ENCODE results near the gene TNFRSF13B.

TNFRSF13B gene

DNA sequence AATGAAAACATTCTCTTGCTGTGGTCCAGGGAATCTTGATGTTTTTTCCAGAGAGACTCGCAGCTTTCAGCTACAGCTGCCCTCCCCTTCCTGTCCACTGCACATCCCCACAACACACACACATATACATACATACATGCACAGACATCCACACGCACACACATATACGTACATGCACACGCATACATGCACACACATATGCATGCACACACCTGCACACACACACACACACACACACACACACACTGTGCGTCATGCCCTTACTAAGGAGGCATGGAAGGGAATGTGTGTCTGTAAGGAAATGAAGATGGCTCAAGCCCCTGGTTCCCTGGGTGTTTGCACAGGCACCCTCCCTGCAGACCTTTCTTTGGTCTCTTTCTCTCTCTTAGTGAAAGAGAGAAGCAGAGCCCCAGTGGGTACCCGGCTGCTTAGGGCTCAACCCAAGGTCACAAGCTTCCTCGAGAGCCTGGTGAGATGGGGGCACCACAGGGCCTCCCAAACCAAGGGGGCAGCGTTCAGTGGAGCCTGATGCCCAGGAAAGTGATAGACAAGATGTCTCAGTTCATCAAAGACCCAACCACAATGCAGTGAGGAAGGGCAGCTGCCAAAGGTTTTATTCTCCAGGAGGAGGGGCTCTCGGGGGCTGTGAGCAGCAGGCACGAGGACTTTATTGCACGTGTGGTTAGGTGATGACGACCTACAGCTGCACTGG lies 33.3 kb downstream of the TNFRSF13B start:
- DNase-seq (ENCODE audit: low read depth in 2 of 2), result no peak

GRCh38 chr17:16938031-16938430 lies 33.9 kb downstream of the TNFRSF13B start:
- no peak for DNase-seq (ENCODE audit: low read depth in 2 of 2)

DNA sequence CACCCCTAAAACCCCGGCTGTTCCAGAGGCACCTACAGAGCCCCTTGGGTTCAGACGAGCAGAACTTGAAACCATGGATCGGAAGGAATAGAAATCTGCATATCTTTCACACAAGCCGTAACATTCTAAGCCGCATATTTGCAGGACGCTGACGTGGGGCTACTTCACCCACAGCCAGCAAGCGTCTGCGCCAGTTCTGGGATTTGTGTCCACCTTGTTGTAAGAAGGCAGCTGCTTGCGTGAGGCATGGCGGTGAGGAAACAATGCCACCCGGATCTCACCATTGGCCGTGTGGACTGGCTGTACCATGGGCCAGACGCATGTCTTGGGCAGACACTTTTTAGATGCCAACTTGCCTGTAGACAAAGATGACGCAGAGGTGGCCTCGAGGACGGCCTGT lies 34.5 kb downstream of the TNFRSF13B start:
- no peak for DNase-seq (ENCODE audit: low read depth in 2 of 2)

GRCh38 chr17:16936536-16937310 lies 35.2 kb downstream of the TNFRSF13B start:
- no peak for DNase-seq (ENCODE audit: low read depth in 2 of 2)

DNA sequence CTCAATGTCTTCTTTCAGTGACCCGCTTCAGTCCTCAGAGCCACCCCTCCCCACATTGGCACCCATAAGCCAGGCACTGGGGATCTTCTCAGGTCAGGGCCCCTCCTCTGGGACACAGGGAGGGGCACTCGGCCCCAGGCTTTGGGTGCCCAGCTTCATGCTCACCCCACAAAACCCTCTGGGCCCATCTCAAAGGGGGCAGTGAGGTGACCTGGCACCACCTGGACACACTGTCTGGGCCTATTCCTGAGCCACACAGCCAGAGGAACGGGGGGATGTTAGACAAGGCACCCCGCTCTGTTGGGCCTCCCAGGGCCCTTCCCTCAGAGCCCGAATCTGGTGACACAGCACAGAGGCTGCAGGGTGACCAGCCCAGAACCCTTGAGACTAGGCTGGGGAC lies 36.1 kb downstream of the TNFRSF13B start:
- no peak for DNase-seq (ENCODE audit: low read depth in 2 of 2)

- no peak for DNase-seq (ENCODE audit: low read depth in 2 of 2)
Measured at GRCh38 chr17:16935241-16935663, 36.7 kb downstream of the TNFRSF13B start.

DNA sequence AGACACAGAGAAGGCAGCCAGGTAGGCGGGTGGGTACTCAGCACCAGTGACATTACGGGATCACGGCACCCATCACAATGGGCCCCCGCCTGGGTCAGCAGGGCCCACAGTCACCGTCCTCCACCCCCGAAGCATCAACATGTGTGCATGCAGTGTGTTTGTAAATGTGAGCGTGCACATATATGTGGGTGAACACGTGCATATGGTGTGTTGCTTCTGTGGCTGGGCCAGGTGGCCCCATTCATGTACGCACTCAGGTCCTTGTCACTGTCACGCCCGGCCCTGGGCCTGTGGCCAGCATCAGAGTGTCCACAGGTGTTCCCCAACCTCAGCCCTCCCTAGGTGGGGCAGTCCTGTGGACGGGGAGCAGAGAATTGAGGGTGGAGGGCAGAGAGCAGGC lies 37.1 kb downstream of the TNFRSF13B start:
- no peak for DNase-seq (ENCODE audit: low read depth in 2 of 2)

- DNase-seq (ENCODE audit: low read depth in 2 of 2), result no peak
Measured at GRCh38 chr17:16934133-16934795, 37.7 kb downstream of the TNFRSF13B start.

DNA sequence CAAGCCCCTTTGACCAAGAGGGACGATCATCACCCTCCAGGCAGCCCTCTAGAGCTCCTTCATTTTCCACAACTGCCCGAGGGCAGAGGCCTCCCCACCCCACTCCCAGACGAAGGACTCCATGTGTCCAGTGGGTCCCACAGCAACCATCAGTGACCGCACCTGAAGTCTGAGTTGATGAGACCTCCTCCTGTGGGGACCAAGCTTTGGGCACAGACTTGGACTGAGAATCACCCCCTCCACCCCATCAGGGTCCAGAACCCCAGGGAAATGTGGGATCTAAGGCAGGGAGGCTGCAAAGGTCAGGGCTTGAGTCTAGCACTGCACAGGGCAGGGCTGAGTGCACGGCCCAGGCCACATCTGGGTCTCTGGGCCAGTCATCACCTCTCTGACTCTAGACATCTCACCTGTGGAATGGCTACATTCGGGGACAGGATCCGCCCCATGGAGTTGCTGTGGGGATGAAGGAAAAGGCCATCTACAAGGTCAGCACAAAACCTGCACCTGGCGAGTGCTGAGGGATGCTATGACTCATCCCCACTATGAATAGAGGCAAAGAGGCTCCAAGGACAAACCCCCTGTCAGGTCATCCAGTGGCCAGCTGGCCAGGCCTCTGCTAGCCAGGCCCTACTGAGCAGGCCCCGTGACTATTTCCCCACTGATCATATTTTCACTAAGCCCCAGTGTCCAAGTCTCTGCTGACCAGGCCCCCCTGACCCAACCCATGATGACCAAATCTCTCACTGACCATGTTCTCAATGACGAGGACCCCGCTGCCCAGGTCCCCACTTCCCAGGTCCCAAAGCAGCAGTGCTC lies 38.4 kb downstream of the TNFRSF13B start:
- DNase-seq (ENCODE audit: low read depth in 2 of 2), result no peak

DNA sequence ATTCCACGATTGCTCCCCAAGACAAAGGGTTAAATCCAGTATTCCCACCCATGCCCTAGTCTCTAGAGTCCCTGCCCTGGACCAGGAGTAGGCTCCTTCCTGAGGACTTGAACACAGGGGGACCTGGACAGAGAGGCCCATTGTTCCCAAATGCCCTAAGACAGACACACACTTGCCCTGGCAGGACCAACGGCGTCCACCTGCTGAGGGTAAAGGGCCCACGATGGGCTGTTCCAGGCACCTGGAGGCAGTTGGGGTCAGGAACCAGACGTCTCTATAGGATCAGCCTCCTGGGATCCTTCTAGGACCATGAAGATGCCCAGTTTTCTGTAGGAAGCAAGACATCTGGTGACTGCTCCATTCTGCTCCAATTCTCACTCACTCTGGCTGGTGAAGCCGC lies 39.3 kb downstream of the TNFRSF13B start:
- DNase-seq (ENCODE audit: low read depth in 2 of 2), result no peak

GRCh38 chr17:16932156-16932555 lies 39.8 kb downstream of the TNFRSF13B start:
- DNase-seq (ENCODE audit: low read depth in 2 of 2), result no peak

DNA sequence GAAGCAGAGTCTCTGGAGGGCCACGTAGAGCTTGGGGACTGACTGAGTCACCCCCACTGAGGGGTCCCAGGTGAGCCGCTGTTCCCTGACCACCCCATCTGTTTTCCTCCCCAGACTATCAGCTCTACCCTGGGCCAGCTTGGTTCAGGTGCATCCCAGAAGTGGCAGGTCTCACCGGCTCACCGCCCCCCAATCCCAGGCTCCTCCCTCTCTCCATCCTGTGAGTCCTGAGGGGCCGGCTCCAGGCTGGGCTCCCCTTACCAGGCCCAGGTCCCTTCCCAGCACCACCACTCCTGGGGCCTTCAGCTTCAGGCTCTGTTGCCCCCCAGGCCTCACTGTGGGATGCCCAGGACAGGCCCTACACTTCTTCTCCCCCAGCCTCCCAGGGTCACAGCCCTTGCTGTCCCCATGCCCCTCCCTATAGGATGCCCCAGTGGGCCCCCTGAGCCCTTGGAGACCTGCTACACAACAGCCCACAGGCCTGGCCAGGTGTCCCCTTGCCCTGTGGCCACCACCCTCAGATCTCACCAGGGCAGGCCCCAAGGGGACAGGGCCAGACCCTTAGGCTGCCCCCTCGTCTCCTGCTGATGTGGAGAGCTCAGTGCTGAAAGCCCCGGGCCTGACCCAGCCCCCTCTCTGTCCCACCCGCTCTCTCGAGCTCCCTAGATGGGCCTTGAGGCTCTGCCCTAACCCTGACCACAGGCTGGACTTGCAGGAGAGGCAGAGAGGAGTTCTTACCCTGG lies 40.4 kb downstream of the TNFRSF13B start:
- no peak for DNase-seq (ENCODE audit: low read depth in 2 of 2)

DNA sequence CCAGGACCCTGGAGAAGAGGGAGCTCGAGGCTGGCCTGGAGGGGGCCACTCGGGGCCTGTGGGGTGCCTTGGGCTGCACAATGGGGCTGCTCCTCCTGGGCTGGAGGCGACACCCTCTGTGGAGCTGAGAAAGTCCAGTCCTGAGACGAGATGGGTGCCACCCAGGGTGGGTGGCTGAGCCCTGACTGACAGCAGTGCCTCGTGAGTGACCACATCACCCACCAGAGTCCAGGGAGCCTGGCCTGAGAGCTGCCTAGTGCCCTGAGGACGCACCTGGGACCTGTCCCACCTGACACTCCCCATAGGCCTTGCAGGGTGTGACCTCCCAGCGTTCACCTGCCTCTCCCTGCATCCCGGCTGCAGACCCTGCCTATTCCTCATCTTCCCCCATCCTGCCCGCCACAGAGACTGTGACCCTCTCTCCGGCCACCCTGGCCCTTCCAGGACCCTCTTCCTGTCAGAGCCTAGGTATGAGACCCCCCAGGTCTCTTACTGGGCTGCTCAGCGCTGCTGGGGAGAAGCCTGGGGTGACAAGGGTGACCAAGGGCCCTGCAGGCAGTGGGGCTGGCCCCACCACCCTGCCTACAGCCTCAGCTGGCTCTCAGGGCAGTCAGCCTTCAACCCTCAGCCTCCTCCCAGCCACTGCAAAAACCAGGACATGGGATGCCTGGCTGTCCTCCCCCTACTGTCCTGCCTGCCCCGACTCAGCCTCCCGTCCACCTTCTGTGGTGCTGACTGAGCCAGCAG lies 41.2 kb downstream of the TNFRSF13B start:
- no peak for DNase-seq (ENCODE audit: low read depth in 2 of 2)

GRCh38 chr17:16929757-16930520 lies 42.0 kb downstream of the TNFRSF13B start:
- no peak for DNase-seq (ENCODE audit: low read depth in 2 of 2)

DNA sequence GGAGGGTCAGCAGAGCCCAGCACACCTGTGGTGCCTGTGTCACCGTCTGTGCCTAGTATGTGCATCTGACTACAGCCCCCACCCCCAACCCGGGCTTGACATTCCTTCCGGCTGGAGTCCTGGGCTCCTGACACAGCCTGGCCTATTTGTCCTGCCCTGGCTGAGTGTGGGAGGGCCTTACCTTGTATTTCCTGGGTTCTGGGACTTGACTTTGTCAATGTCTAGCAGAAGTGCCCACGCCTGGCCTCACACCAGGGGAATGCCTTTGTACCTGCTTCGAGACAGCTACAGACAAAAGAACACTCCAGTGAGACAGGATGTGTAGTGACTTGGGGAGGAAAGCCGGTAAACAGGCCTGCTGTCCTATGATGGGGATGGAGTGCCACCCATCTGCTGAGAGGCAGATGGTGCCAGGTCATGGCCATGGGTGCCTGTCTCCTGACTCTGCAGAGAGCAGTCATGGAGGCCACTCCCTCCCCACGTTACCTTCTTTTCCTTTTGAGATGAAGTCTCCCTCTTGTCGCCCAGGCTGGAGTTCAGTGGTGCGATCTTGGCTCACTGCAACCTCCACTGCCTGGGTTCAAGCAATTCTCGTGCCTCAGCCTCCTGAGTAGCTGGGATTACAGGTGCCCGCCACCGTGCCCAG lies 42.8 kb downstream of the TNFRSF13B start:
- DNase-seq (ENCODE audit: low read depth in 2 of 2), result no peak

- DNase-seq (ENCODE audit: low read depth in 2 of 2), result no peak
Measured at GRCh38 chr17:16928406-16929034, 43.4 kb downstream of the TNFRSF13B start.

DNA sequence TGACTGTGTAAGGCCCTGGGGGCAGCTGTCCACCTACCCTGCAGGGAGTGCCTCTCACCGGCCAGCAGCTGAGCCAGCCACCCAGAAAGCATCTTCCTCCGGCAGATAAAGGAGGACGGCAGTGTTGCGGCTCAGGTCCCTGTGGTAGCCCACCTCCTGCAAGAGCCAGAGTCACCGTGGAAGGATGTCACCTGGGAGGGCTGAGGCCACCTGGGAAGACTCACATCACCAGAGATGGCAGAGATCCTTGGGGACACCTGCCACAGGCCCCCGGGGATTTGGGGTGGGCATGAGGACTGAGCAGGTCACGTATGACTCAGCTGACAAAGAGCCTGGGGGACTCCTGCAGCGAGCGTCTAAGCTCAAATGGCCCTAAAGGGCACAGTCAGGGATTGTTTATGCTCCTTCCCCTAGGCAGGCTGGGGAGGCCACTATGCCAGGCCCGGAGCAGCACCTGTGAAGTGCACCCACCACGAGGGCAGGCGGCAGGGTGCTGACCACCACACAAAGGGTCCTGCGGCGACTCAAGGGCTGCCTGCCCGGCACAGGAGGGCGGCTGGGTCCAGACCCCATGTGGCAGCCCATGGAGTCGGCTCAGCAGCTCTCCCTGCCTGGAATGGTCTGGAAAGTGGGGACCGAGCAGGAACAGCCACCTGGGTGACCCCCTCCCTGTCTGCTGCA lies 44.1 kb downstream of the TNFRSF13B start:
- DNase-seq (ENCODE audit: low read depth in 2 of 2), result no peak

Measured in stimulated activated CD4-positive, alpha-beta T cell treated with anti-CD3 and anti-CD28 coated beads, Interleukin-1b, Interleukin-23, amount 100 ng/mL, for 1 hour (primary cell).